Measurements from ENCODE around the gene LAIR2. TPM values are rescaled to one million over a fixed set of nuclear protein-coding genes. Genes with fewer than 3 reads are reported as not detected.

LAIR2 gene
- total and polyA plus RNA-seq, 12 donors = 0.91 to 1.4 TPM; not detected in 10

DNA sequence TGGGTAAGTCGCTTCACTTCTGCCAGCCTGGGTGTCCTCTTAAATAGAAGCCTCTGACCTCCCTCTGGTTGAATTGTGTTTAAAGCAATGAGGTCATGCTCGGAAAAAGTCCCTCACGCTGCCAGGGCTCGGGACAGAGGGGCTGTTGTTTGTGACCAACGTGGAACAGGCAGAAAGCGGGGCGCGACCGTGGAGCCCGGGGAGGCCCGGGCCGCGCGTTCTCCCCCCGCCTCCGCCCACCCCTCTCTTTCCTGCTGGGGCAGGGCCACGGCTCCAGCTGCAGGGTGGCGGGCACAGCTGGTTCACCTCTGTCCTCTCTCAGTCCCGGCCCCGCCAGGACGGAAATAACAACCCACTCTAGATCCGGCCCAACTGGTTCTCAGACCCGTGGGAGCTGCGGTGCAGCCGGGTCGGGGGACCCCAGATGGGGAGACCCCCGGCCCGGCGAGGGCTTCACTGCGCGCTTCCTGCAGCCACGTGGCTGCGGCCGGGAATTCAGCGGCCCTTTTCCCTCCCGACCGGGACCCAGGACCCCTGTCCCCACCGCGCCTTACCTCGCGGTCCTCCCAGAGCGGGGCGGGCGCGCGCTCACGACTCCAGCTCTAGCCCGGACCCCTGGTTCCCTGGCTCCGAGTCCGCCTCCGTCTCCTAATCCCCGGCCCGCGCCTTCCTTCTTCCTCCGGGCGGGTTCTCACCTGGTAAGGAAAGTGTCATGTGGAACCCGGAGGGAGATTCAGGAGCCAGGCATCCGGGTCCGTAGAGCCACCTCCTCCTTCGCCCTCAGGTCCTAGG, 31.4 kb upstream of the LAIR2 start:
- Histone ChIP-seq H3K27me3 (peaks cover 3% of the 10 kb centered on the region), H3K27ac (peak overlapping the region in 4 of 5 donors; percentile 4 to 75 (median 40)), H3K9me3 (replicated peaks in 1 of 3) (no peaks in the 10 kb centered on the region), H3K36me3 (replicated peaks in 1 of 2) (no peaks in the 10 kb centered on the region), H3K4me3 (peak overlapping the region in 2 of 4 donors; percentile 13 to 56), H3K4me1 (replicated peaks in 1 of 2) (peaks cover 0 to 27% of the 10 kb centered on the region in 2 donors)
- intact Hi-C loops (cut with DNase I) = no loop called here
- no peak for TF ChIP-seq POLR2A (IDR thresholded peaks at IDR 0.05)
- TF ChIP-seq, protein P1, sequence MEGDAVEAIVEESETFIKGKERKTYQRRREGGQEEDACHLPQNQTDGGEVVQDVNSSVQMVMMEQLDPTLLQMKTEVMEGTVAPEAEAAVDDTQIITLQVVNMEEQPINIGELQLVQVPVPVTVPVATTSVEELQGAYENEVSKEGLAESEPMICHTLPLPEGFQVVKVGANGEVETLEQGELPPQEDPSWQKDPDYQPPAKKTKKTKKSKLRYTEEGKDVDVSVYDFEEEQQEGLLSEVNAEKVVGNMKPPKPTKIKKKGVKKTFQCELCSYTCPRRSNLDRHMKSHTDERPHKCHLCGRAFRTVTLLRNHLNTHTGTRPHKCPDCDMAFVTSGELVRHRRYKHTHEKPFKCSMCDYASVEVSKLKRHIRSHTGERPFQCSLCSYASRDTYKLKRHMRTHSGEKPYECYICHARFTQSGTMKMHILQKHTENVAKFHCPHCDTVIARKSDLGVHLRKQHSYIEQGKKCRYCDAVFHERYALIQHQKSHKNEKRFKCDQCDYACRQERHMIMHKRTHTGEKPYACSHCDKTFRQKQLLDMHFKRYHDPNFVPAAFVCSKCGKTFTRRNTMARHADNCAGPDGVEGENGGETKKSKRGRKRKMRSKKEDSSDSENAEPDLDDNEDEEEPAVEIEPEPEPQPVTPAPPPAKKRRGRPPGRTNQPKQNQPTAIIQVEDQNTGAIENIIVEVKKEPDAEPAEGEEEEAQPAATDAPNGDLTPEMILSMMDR (IDR thresholded peaks at IDR 0.05) = no peak
- DNase-seq = peak in 3 of 7 donors; percentile 24 to 34 (median 29)
- WGBS, 4 donors = 4 to 22% (median 5%) methylated on average over 1 to 60 of the region's 60 CpGs

DNA sequence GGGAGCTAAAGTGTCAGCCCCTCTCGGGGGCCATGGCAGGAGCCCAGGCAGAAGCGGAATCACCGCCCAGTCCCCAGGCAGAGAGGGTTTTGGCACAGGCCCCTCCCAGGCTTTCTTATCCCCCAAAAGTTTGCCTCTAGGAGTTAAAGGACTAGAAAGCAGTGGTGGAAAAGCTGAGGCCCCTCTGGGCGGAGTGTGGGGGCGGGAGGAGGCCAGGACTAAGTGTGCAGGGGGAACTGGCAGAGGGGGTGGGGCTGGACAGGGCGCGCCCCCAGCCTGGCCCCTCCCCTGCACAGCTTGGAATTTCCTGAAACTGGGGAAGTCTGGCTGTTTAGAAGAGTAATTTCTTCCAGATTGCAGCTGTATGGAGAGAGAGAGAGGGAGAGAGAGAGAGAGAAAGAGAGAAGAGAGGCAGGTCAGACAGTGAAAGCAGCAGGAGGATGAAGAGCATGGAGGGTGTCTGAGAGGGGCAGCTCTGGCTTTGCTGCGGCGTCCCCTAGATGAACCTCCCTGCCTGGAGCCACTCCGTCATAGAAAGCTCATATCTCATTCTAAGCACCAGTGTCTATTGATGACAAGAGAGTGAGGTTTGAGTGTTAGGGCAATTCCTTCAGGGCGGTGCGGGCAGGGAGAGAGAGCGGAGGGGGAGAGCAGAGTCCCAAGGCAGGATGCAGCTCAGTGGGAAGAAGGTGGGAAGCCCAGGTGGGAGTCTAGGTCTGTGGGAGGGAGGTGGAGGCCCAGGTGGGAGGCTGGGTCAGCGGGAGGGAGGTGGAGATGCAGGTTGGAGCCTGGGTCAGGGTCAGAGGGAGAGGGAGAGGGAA, 29.4 kb upstream of the LAIR2 start, which contains the start of gene CDC42EP5:
Gene CDC42EP5 (minus strand): TSS at position 226 of the 821 bp plus-strand sequence. CDS start 7,749 bp downstream, outside the sequence.
- intact Hi-C loops (cut with DNase I) = no loop called here
- Histone ChIP-seq H3K36me3 (replicated peaks in 1 of 2) (no peaks in the 10 kb centered on the region), H3K27ac (peak within 1 kb of the TSS in 3 of 5 donors; percentile 49 to 75 (median 63)), H3K4me3 (peak within 1 kb of the TSS in 1 of 4 donors; percentile 53), H3K27me3 (peaks cover 3% of the 10 kb centered on the region), H3K4me1 (replicated peaks in 1 of 2) (peaks cover 0 to 23% of the 10 kb centered on the region in 2 donors), H3K9me3 (replicated peaks in 1 of 3) (no peaks in the 10 kb centered on the region)
- DNase-seq = peak in 5 of 7 donors; percentile 46 to 61 (median 54)
- TF ChIP-seq, protein P1 (IDR thresholded peaks at IDR 0.05) = no peak
- no peak for TF ChIP-seq POLR2A (IDR thresholded peaks at IDR 0.05)
- WGBS, 4 donors = 12 to 16% (median 14%) methylated on average over 10 to 14 of the region's 14 CpGs

DNA sequence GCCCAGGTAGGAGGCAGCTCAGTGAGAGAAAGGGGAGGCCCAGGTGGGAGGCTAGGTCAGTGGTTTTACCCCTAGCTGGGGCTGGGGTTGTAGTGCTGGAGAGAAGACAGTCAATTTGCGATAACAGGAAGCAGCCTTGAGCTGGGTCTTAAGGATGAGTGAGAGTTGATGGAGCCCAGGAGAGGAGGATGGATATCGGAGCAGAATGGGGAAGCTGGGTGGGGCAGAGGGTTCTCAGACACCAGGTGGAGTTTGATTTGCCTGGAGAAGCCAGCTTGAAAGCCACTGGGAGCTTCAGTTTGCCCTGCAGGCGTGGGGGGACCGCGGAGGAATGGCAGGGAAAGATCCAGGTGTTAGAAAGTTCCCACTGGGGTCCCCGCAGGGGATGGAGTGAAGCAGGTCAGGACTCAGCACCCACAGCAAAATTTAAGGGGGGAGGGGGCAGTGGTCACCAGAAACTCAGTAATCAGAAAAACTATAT, 28.7 kb upstream of the LAIR2 start:
- Histone ChIP-seq H3K36me3 (replicated peaks in 1 of 2) (no peaks in the 10 kb centered on the region), H3K27me3 (peaks cover 3% of the 10 kb centered on the region), H3K4me1 (replicated peaks in 1 of 2) (peaks cover 0 to 23% of the 10 kb centered on the region in 2 donors), H3K9me3 (replicated peaks in 1 of 3) (no peaks in the 10 kb centered on the region), H3K4me3 (no peak overlapping the region), H3K27ac (peak overlapping the region in 3 of 5 donors; percentile 49 to 75 (median 63))
- intact Hi-C loops (cut with DNase I) = no loop called here
- TF ChIP-seq, protein P1 (IDR thresholded peaks at IDR 0.05) = no peak
- TF ChIP-seq POLR2A (IDR thresholded peaks at IDR 0.05) = no peak
- WGBS, 4 donors = 70 to 82% (median 76%) methylated on average over 3 to 6 of the region's 6 CpGs
- no peak for DNase-seq

DNA sequence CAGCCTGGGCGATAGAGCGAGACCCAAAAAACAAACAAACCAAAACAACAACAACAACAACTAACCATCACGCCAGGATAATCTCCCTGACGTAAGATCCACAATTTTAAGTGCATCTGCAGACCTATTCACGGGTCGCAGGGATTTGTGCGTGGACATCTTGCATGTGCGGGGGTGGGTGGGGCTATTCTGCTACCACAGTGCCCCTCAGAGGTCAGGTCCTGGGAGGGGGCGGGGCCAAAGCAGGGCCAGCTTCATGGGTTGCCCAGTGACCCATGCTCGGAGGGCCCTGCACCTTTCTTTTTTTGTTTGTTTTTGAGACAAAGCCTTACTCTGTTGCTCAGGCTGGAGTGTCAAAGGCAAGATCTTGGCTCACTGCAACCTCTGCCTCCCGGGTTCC, 26.9 kb upstream of the LAIR2 start:
- 83 to 91% (median 86%) methylated on average over 10 to 11 of the region's 11 CpGs for WGBS, 4 donors
- no peak for DNase-seq
- Histone ChIP-seq H3K9me3 (replicated peaks in 1 of 3) (no peaks in the 10 kb centered on the region), H3K27ac (no peak overlapping the region), H3K4me1 (replicated peaks in 1 of 2) (peaks cover 0 to 7% of the 10 kb centered on the region in 2 donors), H3K36me3 (replicated peaks in 1 of 2) (no peaks in the 10 kb centered on the region), H3K27me3 (no peaks in the 10 kb centered on the region), H3K4me3 (no peak overlapping the region)
- intact Hi-C loops (cut with DNase I) = loop anchor here in 1 of 2 donors (5.0 kb wide), 1 partner anchor 202 kb away; no protein-coding TSS in a partner anchor
- TF ChIP-seq, protein P1 (IDR thresholded peaks at IDR 0.05) = no peak
- TF ChIP-seq POLR2A (IDR thresholded peaks at IDR 0.05) = no peak
